CD4-positive, alpha-beta T cell (primary cell): Measurements from ENCODE around the gene SLC47A2. TPM values are rescaled to one million over a fixed set of nuclear protein-coding genes. Genes with fewer than 3 reads are reported as not detected.

Experiments used
- ATAC-seq: fragments of 200-7000 bp; cut with Tn5 transposase; one replicate; pipeline ENCODE4 v1.10.0; 2022; ENCODE audit warnings: mild to moderate bottlenecking; ENCODE audit not compliant: poor library complexity
- CTCF ChIA-PET: fragments of 350-600 bp; sonication (Branson Sonifier 250); formaldehyde crosslinking; loops from one replicate; lab custom pipeline; 2021; ENCODE audit warnings: antibody characterized with exemption, inconsistent platforms; lab: Charles Lee
- POLR2A ChIA-PET: fragments of 350-600 bp; sonication (Branson Sonifier 250); formaldehyde crosslinking; loops from one replicate; lab custom pipeline; 2021; ENCODE audit warnings: antibody characterized with exemption, inconsistent platforms; lab: Charles Lee
- DNase-seq, 14 experiments: peaks; one replicate each; pipeline ENCODE4 v3.0.0-alpha.2; 2013 to 2020; ENCODE audit warnings: mixed read lengths in 2 of 14
- H3K27ac ChIP-seq, 2 donors: one replicate each; pipeline versions ENCODE4 v1.5.1 to v1.7.0; 2013; ENCODE audit warnings: low read length in 2 of 2, low read depth in 1 of 2, mild to moderate bottlenecking in 1 of 2
- H3K27me3 ChIP-seq, 2 experiments: 1 replicate in 1 of 2; 2 replicates in 1 of 2; pipeline versions ENCODE4 v1.6.1 to v1.7.0; 2013; ENCODE audit warnings: low read length in 2 of 2, control low read depth in 1 of 2, mild to moderate bottlenecking in 1 of 2, moderate library complexity in 1 of 2; ENCODE audit not compliant: insufficient read depth in 2 of 2, control insufficient read depth in 1 of 2
- H3K36me3 ChIP-seq: one replicate; pipeline ENCODE4 v1.6.1; 2013; ENCODE audit warnings: low read length, control low read depth; ENCODE audit not compliant: insufficient read depth
- H3K4me1 ChIP-seq: one replicate; pipeline ENCODE4 v1.6.1; 2013; ENCODE audit warnings: low read length, control low read depth; ENCODE audit not compliant: insufficient read depth
- H3K4me3 ChIP-seq: one replicate; pipeline ENCODE4 v1.5.1; 2013; ENCODE audit warnings: mild to moderate bottlenecking, low read length, moderate library complexity
- H3K9me3 ChIP-seq, 2 experiments: 1 replicate in 1 of 2; 2 replicates in 1 of 2; pipeline versions ENCODE4 v1.6.1 to v1.7.0; 2013; ENCODE audit warnings: low read length in 2 of 2, mild to moderate bottlenecking in 2 of 2, control low read depth in 1 of 2, moderate library complexity in 1 of 2; ENCODE audit not compliant: control insufficient read depth in 1 of 2, insufficient read depth in 1 of 2
- H3K27ac Mint-ChIP-seq: one replicate; pipeline ENCODE4 v1.8.0; 2020; ENCODE audit warnings: mixed read lengths
- H3K27me3 Mint-ChIP-seq: one replicate; pipeline ENCODE4 v1.8.0; 2021; ENCODE audit warnings: mixed read lengths
- H3K36me3 Mint-ChIP-seq: one replicate; pipeline ENCODE4 v1.8.0; 2021; ENCODE audit warnings: low read depth, mixed read lengths
- H3K4me1 Mint-ChIP-seq: one replicate; pipeline ENCODE4 v1.8.0; 2021; ENCODE audit warnings: low read depth, mixed read lengths
- H3K4me3 Mint-ChIP-seq: one replicate; pipeline ENCODE4 v1.8.0; 2020; ENCODE audit warnings: mild to moderate bottlenecking, mixed read lengths
- H3K9me3 Mint-ChIP-seq: one replicate; pipeline ENCODE4 v1.8.0; 2020; ENCODE audit warnings: mixed read lengths
- CTCF ChIP-seq: fragments of 200-600 bp; IDR thresholded peaks from one replicate; pipeline ENCODE4 v1.8.0; 2022; ENCODE audit warnings: antibody characterized with exemption, mild to moderate bottlenecking
- intact Hi-C, 2 experiments: fragments of 100-400 bp; cut with DNase I in 1 of 2; cut with micrococcal nuclease in 1 of 2; formaldehyde crosslinking; loops; one replicate each; pipeline versions ENCODE4 v1.15.1 to v1.9.0; 2023 to 2025; cut with DNase I, micrococcal nuclease
- total RNA-seq, 174 experiments: library from RNA in 2 of 174; stranded (reverse) in 2 of 174; gene quantifications; one replicate each; pipeline ENCODE4 v1.2.3 and lab custom pipeline; 2021 to 2026

SLC47A2 gene
- total RNA-seq, 2 experiments from 2014 or later = not detected

- no peak for ATAC-seq
- Mint-ChIP-seq H3K27ac (no peak overlapping the region), H3K27me3 (no peaks in the 10 kb centered on the region), H3K4me3 (no peak overlapping the region), H3K4me1 (no peaks in the 10 kb centered on the region), H3K36me3 (no peaks in the 10 kb centered on the region), H3K9me3 (no peaks in the 10 kb centered on the region)
- ChIA-PET CTCF (no interaction called here), POLR2A (no interaction called here)
- no peak for TF ChIP-seq CTCF
- Histone ChIP-seq H3K27me3 (no peaks in the 10 kb centered on the region), H3K27ac (no peak overlapping the region), H3K4me1 (no peaks in the 10 kb centered on the region), H3K4me3 (no peak overlapping the region), H3K9me3 (no peaks in the 10 kb centered on the region), H3K36me3 (no peaks in the 10 kb centered on the region)
- DNase-seq = no peak
- intact Hi-C loops = no loop called here
Observed at GRCh38 chr17:19712436-19713004, 3.9 kb downstream of the SLC47A2 start.

GRCh38 chr17:19709841-19710240 lies 6.5 kb downstream of the SLC47A2 start:
- no peaks in the 10 kb centered on the region for H3K9me3 ChIP-seq
- H3K9me3 Mint-ChIP-seq = no peaks in the 10 kb centered on the region
- H3K4me1 Mint-ChIP-seq = no peaks in the 10 kb centered on the region
- H3K4me3 Mint-ChIP-seq = no peak overlapping the region
- H3K27ac Mint-ChIP-seq = no peak overlapping the region
- CTCF ChIA-PET = no interaction called here
- intact Hi-C loops = no loop called here
- ATAC-seq (no peak), DNase-seq (no peak)
- no peaks in the 10 kb centered on the region for H3K27me3 Mint-ChIP-seq
- H3K4me1 ChIP-seq = no peaks in the 10 kb centered on the region
- H3K36me3 ChIP-seq = no peaks in the 10 kb centered on the region
- POLR2A ChIA-PET = no interaction called here
- no peak overlapping the region for H3K4me3 ChIP-seq
- no peaks in the 10 kb centered on the region for H3K36me3 Mint-ChIP-seq
- TF ChIP-seq CTCF = no peak
- no peak overlapping the region for H3K27ac ChIP-seq
- H3K27me3 ChIP-seq = no peaks in the 10 kb centered on the region

- Mint-ChIP-seq H3K27me3 (no peaks in the 10 kb centered on the region), H3K4me1 (no peaks in the 10 kb centered on the region), H3K27ac (no peak overlapping the region), H3K4me3 (no peak overlapping the region), H3K36me3 (no peaks in the 10 kb centered on the region), H3K9me3 (no peaks in the 10 kb centered on the region)
- TF ChIP-seq CTCF = no peak
- Histone ChIP-seq H3K4me3 (no peak overlapping the region), H3K9me3 (no peaks in the 10 kb centered on the region), H3K27me3 (no peaks in the 10 kb centered on the region), H3K36me3 (no peaks in the 10 kb centered on the region), H3K4me1 (no peaks in the 10 kb centered on the region), H3K27ac (no peak overlapping the region)
- intact Hi-C loops = no loop called here
- DNase-seq (no peak), ATAC-seq (no peak)
- POLR2A ChIA-PET = no interaction called here
- CTCF ChIA-PET = no interaction called here
Observed at GRCh38 chr17:19708431-19709175, 7.8 kb downstream of the SLC47A2 start.
